GM19035 (cell line): Measurements from ENCODE around the gene PRPF38A.
A peak's percentile ranks its signal among the peaks of the same experiment; 100 is the strongest.

Experiments
- ATAC-seq: cut with Tn5 transposase; IDR thresholded peaks from one replicate; pipeline ENCODE4 v1.9.1; 2021; ENCODE audit not compliant: unreplicated experiment

The PRPF38A gene

GRCh38 chr1:52399629-52400028 lies 4.8 kb upstream of the PRPF38A start:
- ATAC-seq, result no peak

GRCh38 chr1:52400131-52400530 lies 4.3 kb upstream of the PRPF38A start:
- no peak for ATAC-seq

- ATAC-seq, result no peak
Observed at GRCh38 chr1:52402860-52403240, 1.6 kb upstream of the PRPF38A start.

GRCh38 chr1:52403566-52404115 lies 761 bp upstream of the PRPF38A start:
- ATAC-seq, result peak; percentile 31

GRCh38 chr1:52404975-52405338 lies 555 bp downstream of the PRPF38A start:
- ATAC-seq, result no peak

GRCh38 chr1:52413410-52413989 lies 9.1 kb downstream of the PRPF38A start:
- ATAC-seq, result no peak

GRCh38 chr1:52414942-52415341 lies 10.5 kb downstream of the PRPF38A start:
- ATAC-seq, result no peak

DNA sequence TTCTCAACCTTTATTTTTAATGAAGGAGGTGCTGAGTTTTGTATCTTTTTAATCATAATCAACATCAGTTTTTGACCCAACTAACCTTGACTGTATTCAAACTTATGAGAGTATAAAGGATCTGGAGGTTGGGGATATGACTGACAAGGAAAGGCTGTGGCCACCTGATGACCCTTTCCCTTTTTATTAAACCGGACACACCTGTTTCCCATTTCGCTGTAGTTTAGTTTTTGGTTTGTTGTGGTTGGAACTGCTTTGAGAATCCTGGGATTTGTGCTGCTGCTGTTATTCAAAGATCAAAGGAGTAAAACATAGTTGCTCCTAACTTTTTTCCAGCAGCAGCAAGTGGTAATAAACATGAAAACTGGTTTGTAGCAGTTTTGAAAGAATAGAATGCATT lies 12.4 kb downstream of the PRPF38A start:
- ATAC-seq, result no peak

DNA sequence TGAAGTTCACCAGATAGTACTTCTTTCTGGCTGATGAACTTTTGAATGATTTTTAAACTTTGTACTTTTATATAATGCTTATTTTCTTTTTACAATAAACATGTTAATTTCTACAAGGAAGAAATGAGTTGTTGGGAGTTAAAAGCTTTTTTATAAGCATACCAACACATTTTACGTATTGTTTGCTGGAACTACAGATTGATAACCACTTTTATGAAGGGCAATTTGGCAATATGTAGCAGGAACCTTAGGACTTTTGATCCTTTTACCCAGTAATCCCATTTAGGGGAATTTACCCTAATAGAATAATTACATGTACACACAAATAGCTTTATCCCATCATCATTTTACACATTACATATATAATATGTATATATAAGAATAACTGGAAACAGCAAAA lies 16.3 kb downstream of the PRPF38A start:
- ATAC-seq, result no peak

DNA sequence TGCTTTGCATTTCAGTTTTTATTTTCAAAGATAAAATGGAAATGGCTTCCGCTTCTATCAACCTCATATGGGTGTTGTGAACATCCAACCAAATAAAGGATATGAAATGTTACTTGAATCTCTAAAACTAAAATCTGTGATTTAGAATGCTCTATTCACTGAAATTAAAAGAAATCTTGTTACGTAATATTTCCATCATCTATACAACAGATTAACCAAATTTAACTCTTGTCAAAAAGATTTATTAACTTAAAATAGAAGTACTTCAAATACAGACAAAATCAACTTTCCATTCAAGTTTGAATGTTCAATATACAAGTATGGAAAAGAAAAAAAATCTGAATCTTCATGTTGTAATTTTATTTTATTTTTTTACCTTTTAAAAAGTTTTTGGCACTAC lies 18.7 kb downstream of the PRPF38A start:
- ATAC-seq, result no peak

DNA sequence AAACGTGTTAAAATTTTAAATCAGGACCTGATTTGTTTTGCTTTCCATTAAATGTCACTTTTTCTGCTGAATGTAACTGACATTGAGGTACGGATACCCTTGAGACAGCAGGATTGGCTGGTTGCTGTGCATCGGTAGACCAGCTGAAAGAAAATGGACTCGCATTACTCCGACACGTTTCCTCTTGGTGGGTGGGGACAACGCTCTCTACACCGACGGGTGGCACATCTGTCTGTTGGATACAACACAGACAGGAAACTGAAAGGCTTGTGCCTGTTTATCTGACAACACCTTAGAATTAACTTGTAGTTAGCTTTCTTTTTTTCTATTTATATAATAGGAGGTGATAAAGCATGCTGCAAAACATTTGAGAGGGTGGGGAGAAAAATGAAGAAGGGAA lies 19.4 kb downstream of the PRPF38A start:
- ATAC-seq, result no peak

DNA sequence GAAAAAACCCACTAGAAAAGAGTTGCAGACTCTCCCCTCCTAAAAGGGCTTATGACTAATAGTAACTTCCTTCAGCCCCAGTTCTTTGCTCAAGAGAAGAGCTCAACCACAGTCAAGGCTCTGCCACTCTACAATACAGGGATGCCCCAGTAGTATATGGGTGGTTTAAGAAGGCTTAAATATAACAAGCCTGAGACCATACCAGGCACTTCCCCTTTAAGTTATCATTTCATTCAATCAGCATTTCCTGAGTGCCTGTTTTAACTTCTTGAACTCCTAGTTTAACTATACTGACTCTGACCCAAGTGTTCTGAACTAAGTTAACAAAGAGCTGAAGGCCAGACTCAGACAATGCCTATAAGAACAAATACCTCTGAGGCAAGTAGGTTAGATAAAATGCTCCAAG lies 19.8 kb downstream of the PRPF38A start:
- ATAC-seq, result no peak

DNA sequence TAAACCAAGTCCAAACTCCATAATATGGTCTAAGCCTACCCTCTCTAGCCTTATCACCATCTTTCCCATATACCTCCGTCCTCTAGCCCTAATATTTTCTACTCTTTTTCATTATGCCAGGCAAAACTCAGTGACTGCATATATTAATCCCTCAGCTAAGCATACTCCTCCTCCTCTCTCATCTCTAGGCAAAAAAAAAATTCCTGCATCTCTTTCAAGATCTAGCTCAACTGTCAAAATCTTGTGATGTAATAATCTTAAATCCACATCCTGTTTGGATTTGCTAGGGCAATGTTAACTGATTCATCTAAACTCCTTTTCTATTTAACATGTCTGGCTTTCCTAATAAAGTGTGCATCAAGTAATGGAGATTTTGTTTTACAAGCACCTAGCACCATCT lies 20.4 kb downstream of the PRPF38A start:
- ATAC-seq, result no peak

- no peak for ATAC-seq
Observed at GRCh38 chr1:52426371-52426770, 22.0 kb downstream of the PRPF38A start.

GRCh38 chr1:52427152-52427551 lies 22.8 kb downstream of the PRPF38A start:
- ATAC-seq, result no peak

- ATAC-seq, result no peak
Observed at GRCh38 chr1:52432807-52433206, 28.4 kb downstream of the PRPF38A start.

DNA sequence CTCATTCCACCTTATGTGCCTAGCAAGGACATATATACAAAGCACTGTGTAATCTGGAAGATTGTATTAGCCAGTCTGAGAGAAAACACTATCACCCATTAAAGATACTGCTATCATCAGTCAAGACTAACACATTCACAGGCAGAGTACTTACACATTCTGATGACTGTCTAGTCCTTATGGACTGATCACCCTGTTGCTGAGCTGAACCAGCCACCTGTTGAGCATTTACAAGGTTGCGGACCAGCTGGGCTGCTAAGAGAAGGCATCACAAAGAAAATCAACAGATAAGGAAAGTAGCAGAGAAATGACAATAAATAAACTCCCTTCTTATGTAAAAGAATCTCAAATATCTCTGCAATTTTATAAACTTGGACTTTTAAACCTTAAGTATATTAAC lies 30.8 kb downstream of the PRPF38A start:
- ATAC-seq, result no peak

DNA sequence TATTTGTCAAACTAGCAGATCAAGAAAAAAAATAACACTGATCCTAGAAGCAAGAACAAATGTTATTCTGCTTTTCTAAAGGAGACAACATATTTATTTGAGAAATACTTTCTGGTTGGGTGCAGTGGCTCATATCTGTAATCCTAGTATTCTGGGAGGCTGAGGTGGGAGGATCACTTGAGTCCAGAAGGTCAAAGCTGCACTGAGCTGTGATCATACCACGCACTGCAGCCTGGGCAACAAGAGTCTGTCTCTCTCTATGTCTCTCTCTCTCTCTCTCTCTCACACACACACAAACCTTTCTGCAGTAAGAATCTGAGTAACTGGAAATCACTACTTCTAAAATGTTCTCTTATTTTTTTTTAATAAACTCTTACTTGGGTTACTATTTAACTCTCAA lies 31.2 kb downstream of the PRPF38A start:
- ATAC-seq, result no peak

DNA sequence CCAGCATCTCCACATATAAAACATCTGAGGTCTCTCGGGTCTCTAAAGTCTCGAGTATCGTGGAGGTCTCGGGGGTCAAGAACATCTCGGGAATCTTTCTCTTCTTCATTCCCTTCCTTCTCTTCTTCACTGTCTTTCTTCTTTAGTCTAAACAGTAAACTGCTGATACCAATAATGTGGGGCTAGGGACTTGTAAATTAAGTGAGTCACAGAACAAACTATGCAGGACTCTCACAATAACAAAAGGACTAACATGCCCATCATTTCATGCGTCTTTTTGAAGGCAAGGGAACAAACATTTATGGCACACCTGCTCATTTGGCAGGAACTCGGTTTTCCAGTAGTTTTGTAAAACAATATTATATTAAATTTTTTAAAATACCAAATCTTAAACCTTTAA lies 32.4 kb downstream of the PRPF38A start:
- no peak for ATAC-seq

DNA sequence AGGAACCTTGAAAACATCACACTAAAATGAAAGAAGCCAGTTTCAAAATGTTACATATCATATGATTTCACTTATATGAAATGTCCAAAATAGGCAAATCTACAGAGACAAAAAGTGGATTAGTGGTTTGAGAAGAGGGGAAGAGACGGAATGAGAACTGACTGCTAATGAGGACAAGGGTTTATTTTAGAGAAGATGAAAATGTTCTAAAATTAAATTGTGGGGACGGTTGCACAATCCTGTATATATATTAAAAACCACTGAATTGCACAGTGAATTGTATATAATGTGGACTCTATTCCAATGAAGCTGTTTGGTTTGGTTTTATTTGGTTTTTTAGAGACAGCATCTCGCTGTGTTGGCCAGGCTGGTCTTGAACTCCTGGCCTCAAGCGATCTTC lies 35.6 kb downstream of the PRPF38A start:
- no peak for ATAC-seq

DNA sequence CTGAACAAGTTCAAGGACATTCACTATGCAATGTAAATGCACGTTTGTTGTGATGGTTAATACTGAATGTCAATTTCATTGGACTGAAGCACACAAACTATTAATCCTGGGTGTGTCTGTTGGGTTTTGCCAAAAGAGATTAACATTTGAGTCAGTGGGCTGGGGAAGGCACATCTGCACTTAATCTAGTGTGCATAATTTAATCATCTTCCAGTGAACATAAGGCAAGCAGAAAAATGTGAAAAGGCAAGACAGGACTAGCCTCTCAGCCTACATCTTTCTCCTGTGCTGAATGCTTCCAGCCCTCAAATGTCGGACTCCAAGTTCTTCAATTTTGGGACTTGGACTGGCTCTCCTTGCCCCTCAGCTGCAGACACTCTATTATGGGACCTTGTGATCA lies 40.1 kb downstream of the PRPF38A start:
- ATAC-seq, result no peak

GRCh38 chr1:52454127-52454526 lies 49.7 kb downstream of the PRPF38A start:
- ATAC-seq, result no peak

- no peak for ATAC-seq
Observed at GRCh38 chr1:52454779-52455178, 50.4 kb downstream of the PRPF38A start.
